HG03432 (cell line): ENCODE measurements around the gene NEK11.

Source experiments
- ATAC-seq: cut with Tn5 transposase; IDR thresholded peaks from one replicate; pipeline ENCODE4 v1.9.1; 2021; ENCODE audit warnings: mild to moderate bottlenecking, moderate library complexity; ENCODE audit not compliant: unreplicated experiment

Gene NEK11, protein sequence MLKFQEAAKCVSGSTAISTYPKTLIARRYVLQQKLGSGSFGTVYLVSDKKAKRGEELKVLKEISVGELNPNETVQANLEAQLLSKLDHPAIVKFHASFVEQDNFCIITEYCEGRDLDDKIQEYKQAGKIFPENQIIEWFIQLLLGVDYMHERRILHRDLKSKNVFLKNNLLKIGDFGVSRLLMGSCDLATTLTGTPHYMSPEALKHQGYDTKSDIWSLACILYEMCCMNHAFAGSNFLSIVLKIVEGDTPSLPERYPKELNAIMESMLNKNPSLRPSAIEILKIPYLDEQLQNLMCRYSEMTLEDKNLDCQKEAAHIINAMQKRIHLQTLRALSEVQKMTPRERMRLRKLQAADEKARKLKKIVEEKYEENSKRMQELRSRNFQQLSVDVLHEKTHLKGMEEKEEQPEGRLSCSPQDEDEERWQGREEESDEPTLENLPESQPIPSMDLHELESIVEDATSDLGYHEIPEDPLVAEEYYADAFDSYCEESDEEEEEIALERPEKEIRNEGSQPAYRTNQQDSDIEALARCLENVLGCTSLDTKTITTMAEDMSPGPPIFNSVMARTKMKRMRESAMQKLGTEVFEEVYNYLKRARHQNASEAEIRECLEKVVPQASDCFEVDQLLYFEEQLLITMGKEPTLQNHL

GRCh38 chr3:131026321-131027151, at the start of gene NEK11, which contains the start of gene ASTE1:
Gene NEK11, plus strand, starts transcription at chr3:131026877. Its CDS starts 2,832 bp downstream, at chr3:131029709.
Gene ASTE1, minus strand, starts transcription at chr3:131026825. Its CDS starts 1,519 bp downstream, at chr3:131025306.
- peak; percentile 99 for ATAC-seq

- no peak for ATAC-seq
Observed at GRCh38 chr3:130979117-130979516, 47.6 kb upstream of the NEK11 start.

GRCh38 chr3:130981469-130981868, 45.2 kb upstream of the NEK11 start:
- ATAC-seq = no peak

DNA sequence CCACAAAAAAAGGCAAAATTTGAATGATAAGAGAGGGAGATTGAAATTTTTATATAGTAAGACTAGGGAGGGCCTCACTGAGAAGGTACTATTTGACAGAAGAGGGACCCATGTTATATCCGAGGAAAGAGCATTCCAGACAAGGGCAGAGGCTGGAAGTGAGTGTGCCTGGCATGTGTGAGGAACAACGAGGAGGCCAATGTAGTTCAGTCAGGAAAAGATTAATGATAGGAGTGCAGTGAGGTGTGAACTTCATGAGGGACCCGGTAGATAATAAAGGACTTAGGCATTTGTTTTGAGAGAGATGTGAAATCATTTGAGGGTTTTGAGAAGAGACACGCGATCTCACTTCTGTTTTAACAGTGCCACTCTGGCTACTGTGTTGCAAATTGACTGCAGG, 36.4 kb upstream of the NEK11 start:
- ATAC-seq = no peak

DNA sequence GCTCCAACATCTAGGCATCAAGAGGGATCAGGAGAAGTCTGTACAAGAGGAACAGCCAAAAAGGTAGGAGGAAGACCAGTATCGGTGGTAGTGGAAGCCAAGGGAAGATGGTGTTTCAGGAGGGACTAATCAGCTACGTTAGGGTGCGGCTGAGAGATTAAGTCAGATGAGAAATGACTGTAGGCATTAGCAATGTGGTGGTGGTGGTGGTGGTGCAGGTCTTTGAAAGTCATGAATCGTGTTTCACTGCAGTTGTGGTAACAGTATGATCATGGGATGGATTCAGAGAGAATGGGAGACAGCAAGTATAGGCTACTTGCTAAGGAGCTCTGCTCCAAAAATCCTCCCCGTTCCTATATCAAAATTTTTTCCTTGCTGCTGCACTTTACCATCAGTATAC, 35.6 kb upstream of the NEK11 start:
- ATAC-seq = no peak

- ATAC-seq = no peak
Observed at GRCh38 chr3:130992344-130992743, 34.3 kb upstream of the NEK11 start.

DNA sequence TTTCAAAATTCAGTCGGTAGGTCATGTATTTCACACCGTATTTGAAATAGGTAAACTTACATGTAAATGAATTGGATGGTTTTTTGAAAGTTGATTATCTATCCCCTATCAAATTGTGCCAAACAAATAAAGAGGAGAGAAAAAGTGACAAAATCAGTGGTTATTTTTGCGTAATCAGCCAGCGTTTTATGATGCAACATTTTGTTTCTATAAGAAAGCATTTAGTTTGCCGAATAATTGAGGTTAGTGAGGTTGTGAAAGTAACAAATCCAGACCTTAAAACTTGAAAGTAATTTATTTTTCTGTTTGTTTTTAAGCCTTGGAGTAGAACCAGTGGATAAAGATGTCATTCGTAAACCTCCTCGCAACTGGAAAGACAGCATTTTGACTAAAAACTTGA, 29.4 kb upstream of the NEK11 start:
- no peak for ATAC-seq

- no peak for ATAC-seq
Observed at GRCh38 chr3:131001071-131001470, 25.6 kb upstream of the NEK11 start.

- no peak for ATAC-seq
Observed at GRCh38 chr3:131004603-131005002, 22.1 kb upstream of the NEK11 start.

DNA sequence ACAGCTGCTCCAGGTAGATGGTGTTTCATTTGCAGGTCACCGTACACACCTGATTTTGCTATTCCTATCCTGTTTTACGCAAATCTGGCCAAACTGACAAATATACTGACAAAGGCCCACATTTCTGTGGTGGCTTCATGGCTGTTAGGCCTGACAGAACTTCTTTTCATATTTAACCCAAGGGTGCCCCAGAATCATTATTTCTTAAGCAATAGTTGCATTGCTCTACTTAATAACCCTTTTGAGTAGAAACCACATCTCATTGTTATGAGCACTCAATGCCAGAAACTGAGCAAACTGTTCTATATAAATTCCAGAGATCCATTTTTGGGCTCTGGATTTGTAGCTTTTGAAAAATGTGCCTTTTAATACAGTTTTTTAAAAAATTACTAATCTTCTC, 19.4 kb upstream of the NEK11 start:
- ATAC-seq = no peak

GRCh38 chr3:131007782-131008181, 18.9 kb upstream of the NEK11 start:
- no peak for ATAC-seq

GRCh38 chr3:131008326-131008725, 18.4 kb upstream of the NEK11 start:
- ATAC-seq = no peak

DNA sequence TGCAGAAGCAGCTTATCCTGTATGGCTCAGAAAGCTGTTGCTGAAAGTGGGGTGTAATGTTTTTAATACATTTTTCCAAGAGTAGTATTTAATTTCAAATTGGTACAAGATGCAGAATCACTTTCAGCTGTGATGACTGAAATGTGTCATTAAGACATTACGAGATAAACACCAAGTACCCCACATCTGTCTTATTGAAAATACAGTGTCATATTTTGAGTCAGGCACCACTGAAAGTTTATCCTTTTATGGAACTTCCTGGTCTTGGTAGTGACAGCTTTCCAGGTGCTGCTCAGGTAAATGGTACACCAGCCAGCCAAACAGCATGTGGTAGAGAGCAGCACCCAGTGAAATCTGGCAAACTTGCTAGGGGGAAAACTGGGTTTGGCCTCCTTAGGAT, 17.0 kb upstream of the NEK11 start:
- ATAC-seq = no peak

GRCh38 chr3:131018970-131019369, 7.7 kb upstream of the NEK11 start:
- no peak for ATAC-seq

GRCh38 chr3:131020122-131020693, 6.5 kb upstream of the NEK11 start:
- ATAC-seq = peak; percentile 59

DNA sequence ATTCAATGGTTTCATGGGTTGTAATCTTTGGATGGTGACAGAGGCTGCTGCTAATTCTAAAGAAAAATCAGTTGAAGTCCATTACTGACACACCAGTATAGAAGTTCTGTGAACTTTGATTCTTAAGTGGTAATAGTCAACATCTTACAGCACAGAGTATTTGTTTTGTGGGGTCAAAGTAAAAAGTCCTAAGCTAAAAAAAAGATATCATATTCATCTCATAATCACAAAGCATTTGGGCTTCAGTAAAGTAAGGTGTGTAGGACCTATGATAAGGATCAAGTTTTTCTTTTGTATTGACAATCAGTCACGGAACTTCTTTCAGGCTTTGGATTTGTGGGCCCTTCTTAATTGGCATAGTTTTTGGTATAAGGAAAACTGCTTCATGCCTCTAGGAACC, 1.1 kb upstream of the NEK11 start:
- no peak for ATAC-seq

DNA sequence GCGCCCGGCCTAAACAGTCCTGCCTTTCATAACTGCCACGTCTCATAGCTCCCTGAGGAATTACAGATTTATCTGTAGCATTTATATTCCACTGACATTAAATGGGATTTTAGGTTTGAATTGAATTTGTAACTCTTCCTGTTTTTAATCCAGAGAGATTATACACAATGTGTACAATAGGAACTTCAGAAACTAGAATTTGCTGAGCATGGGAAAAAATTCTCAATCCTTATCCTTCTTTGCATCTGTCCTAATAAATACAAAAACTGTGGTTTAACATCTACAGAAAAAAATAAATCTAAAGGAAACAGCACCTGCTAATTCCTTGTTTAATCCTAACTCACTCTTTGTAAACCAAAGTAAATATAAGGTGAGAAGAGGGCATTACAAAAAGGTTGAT, 2.2 kb downstream of the NEK11 start:
- no peak for ATAC-seq

- no peak for ATAC-seq
Observed at GRCh38 chr3:131031660-131032059, 5.0 kb downstream of the NEK11 start.

- peak; percentile 65 for ATAC-seq
Observed at GRCh38 chr3:131033480-131034080, 6.9 kb downstream of the NEK11 start.

DNA sequence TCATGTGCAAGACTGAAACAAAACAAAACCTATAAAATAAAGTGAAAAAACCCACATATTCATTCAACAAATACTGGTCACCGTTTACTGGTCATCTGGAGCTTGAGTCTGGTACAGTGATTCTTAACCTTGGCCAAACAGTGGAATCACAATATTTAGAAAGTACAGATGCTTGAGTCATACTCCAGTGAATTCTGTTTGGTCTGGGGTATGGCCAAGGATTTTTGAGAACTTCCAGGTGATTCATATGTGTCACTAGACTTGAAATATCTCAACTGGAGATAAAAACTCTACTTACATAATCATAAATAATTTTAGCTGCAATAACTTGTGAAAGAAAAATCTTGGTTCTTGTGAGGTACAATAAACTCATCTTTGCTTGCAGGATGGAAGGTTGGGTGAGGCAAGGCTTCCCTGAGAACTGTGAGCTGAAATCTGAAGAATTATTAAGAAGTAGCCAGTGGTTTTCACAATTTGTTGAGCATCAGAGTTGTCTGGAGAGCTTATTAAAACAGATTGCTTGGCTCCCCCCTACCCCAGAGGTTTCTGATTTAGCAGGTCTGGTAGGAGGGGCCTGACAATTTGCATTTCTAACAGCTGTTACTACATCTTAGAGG, 9.6 kb downstream of the NEK11 start:
- no peak for ATAC-seq
